Neural cell (in vitro differentiated cells): ENCODE data around the gene QARS1. TPM values are rescaled to one million over a fixed set of nuclear protein-coding genes. Genes with fewer than 3 reads are reported as not detected.

Source experiments
- H2AFZ ChIP-seq: fragments of 200-600, 300-800 bp; sonication (generic), shearing (Covaris generic); 2 replicates; pipeline ENCODE4 v1.6.0; 2014; ENCODE audit warnings: low read depth, mild to moderate bottlenecking, antibody characterized with exemption, low read length, moderate library complexity
- H3F3A ChIP-seq: fragments of 200-600 bp; shearing (Covaris generic); 2 replicates; pipeline ENCODE4 v1.6.1; 2016; ENCODE audit warnings: mild to moderate bottlenecking, moderate library complexity, mixed read lengths, antibody characterized with exemption, low read length; ENCODE audit not compliant: insufficient read depth, poor library complexity, severe bottlenecking
- H3K27ac ChIP-seq: fragments of 200-600, 300-800 bp; sonication (generic), shearing (Covaris generic); 2 replicates; pipeline ENCODE4 v1.5.1; 2014; ENCODE audit warnings: mild to moderate bottlenecking, low read length, moderate library complexity
- H3K27me3 ChIP-seq: fragments of 300-800, 200-600 bp; sonication (generic), shearing (Covaris generic); 2 replicates; pipeline ENCODE4 v1.6.0; 2014; ENCODE audit warnings: mild to moderate bottlenecking, low read depth, low read length, moderate library complexity; ENCODE audit not compliant: insufficient read depth
- H3K36me3 ChIP-seq: fragments of 300-800, 200-600 bp; sonication (generic), shearing (Covaris generic); 2 replicates; pipeline ENCODE4 v1.5.1; 2014; ENCODE audit warnings: mild to moderate bottlenecking, antibody characterized with exemption, low read length, moderate library complexity; ENCODE audit not compliant: insufficient read depth
- H3K4me2 ChIP-seq: fragments of 300-800, 200-600 bp; sonication (generic), shearing (Covaris generic); 2 replicates; pipeline ENCODE4 v1.6.0; 2014; ENCODE audit warnings: mild to moderate bottlenecking, low read length
- H3K4me3 ChIP-seq: fragments of 300-800, 200-600 bp; sonication (generic), shearing (Covaris generic); 2 replicates; pipeline ENCODE4 v1.5.1; 2014; ENCODE audit warnings: mild to moderate bottlenecking, low read length, moderate library complexity
- H3K79me2 ChIP-seq: fragments of 200-600 bp; shearing (Covaris generic); replicated peaks from 2 replicates; pipeline ENCODE4 v1.6.0; 2014; ENCODE audit warnings: mild to moderate bottlenecking, low read length, moderate library complexity; ENCODE audit not compliant: insufficient read depth
- H3K9ac ChIP-seq: fragments of 300-800, 200-600 bp; sonication (generic), shearing (Covaris generic); 2 replicates; pipeline ENCODE4 v1.6.1; 2016; ENCODE audit warnings: mild to moderate bottlenecking, low read length, mixed read lengths
- H3K9me2 ChIP-seq: fragments of 200-600 bp; shearing (Covaris generic); 2 replicates; pipeline ENCODE4 v1.6.1; 2016; ENCODE audit warnings: mild to moderate bottlenecking, low read length, mixed read lengths; ENCODE audit not compliant: insufficient read depth
- H3K9me3 ChIP-seq: fragments of 200-600, 300-800 bp; sonication (generic), shearing (Covaris generic); 2 replicates; pipeline ENCODE4 v1.6.1; 2016; ENCODE audit warnings: mild to moderate bottlenecking, mixed run types, low read length, moderate library complexity, mixed read lengths
- H4K20me1 ChIP-seq: fragments of 200-600 bp; shearing (Covaris generic); 2 replicates; pipeline ENCODE4 v1.6.1; 2016; ENCODE audit warnings: mild to moderate bottlenecking, mixed run types; ENCODE audit not compliant: insufficient read depth
- EP300 ChIP-seq: fragments of 450-650 bp; conservative IDR thresholded peaks from 2 replicates; pipeline ENCODE4 v1.6.1; 2014; ENCODE audit warnings: antibody characterized with exemption, mild to moderate bottlenecking, moderate library complexity; ENCODE audit not compliant: poor library complexity, severe bottlenecking
- EZH2 ChIP-seq: fragments of 200-600, 300-800 bp; shearing (Covaris generic), sonication (generic); IDR thresholded peaks from 2 replicates; pipeline ENCODE4 v1.6.1; 2014; ENCODE audit warnings: antibody characterized with exemption, low read length, borderline replicate concordance, mild to moderate bottlenecking; ENCODE audit not compliant: insufficient read depth, poor library complexity, severe bottlenecking
- MXI1 ChIP-seq: fragments of 450-650 bp; conservative IDR thresholded peaks from 2 replicates; pipeline ENCODE4 v1.6.1; 2014; ENCODE audit warnings: antibody characterized with exemption, mild to moderate bottlenecking; ENCODE audit not compliant: poor library complexity, severe bottlenecking
- POLR2AphosphoS5 ChIP-seq: IDR thresholded peaks from 2 replicates; pipeline ENCODE4 v1.6.1; 2012
- RAD21 ChIP-seq: fragments of 450-650 bp; conservative IDR thresholded peaks from 2 replicates; pipeline ENCODE4 v1.6.1; 2014; ENCODE audit warnings: antibody characterized with exemption, mild to moderate bottlenecking, moderate library complexity
- SMC3 ChIP-seq: fragments of 450-650 bp; conservative IDR thresholded peaks from 2 replicates; pipeline ENCODE4 v1.6.1; 2014; ENCODE audit warnings: antibody characterized with exemption, mild to moderate bottlenecking, moderate library complexity; ENCODE audit not compliant: poor library complexity
- TAF1 ChIP-seq: IDR thresholded peaks from 2 replicates; pipeline ENCODE4 v1.6.1; 2012; ENCODE audit warnings: low read depth
- polyA plus RNA-seq: library from polyadenylated mRNA; depleted of rRNA; stranded (reverse); fragments of >200 nt; gene quantifications from 2 replicates; pipeline ENCODE4 v1.2.3, GENCODE V29; 2014
- TF ChIP-seq, protein P1 (sequence below): fragments of 450-650 bp; IDR thresholded peaks from 2 replicates; pipeline ENCODE4 v1.5.1; 2014; ENCODE audit warnings: antibody characterized with exemption, mild to moderate bottlenecking, moderate library complexity; ENCODE audit not compliant: poor library complexity, severe bottlenecking
- TF ChIP-seq, protein P2 (sequence below): IDR thresholded peaks from 2 replicates; pipeline ENCODE4 v1.6.1; 2012; ENCODE audit warnings: borderline replicate concordance

The QARS1 gene
- polyA plus RNA-seq, 1 donor from 2014 or later: 174 TPM

DNA sequence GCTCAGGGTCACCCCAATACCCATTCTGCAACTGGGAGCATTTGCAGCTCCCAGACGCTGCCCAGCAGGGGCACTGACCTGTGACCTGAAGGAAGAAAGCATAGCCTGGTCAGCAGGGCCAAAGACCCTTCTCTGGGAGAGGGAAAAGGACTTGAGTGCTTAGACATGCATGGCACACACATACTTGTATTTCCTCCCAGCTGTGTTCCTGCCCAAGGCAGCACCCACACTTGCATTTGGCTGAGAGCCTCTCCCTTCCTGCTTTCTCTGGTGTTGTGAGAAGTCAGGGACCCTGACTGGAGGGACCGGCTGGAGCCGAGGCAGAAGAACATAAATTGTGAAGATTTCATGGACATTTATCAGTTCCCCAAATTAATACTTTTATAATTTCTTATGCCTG, 35.5 kb upstream of the QARS1 start:
- H3K4me3 ChIP-seq: no peak overlapping the region
- H3K36me3 ChIP-seq: no peaks in the 10 kb centered on the region
- H3K9me2 ChIP-seq: no peaks in the 10 kb centered on the region
- H3K27ac ChIP-seq: no peak overlapping the region
- no peaks in the 10 kb centered on the region for H3F3A ChIP-seq
- H3K4me2 ChIP-seq: no peak overlapping the region
- no peaks in the 10 kb centered on the region for H3K27me3 ChIP-seq
- TF ChIP-seq POLR2AphosphoS5: no peak
- TF ChIP-seq EZH2: no peak
- no peak for TF ChIP-seq RAD21
- TF ChIP-seq, protein P1, sequence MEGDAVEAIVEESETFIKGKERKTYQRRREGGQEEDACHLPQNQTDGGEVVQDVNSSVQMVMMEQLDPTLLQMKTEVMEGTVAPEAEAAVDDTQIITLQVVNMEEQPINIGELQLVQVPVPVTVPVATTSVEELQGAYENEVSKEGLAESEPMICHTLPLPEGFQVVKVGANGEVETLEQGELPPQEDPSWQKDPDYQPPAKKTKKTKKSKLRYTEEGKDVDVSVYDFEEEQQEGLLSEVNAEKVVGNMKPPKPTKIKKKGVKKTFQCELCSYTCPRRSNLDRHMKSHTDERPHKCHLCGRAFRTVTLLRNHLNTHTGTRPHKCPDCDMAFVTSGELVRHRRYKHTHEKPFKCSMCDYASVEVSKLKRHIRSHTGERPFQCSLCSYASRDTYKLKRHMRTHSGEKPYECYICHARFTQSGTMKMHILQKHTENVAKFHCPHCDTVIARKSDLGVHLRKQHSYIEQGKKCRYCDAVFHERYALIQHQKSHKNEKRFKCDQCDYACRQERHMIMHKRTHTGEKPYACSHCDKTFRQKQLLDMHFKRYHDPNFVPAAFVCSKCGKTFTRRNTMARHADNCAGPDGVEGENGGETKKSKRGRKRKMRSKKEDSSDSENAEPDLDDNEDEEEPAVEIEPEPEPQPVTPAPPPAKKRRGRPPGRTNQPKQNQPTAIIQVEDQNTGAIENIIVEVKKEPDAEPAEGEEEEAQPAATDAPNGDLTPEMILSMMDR: no peak
- no peak for TF ChIP-seq TAF1
- TF ChIP-seq, protein P2, sequence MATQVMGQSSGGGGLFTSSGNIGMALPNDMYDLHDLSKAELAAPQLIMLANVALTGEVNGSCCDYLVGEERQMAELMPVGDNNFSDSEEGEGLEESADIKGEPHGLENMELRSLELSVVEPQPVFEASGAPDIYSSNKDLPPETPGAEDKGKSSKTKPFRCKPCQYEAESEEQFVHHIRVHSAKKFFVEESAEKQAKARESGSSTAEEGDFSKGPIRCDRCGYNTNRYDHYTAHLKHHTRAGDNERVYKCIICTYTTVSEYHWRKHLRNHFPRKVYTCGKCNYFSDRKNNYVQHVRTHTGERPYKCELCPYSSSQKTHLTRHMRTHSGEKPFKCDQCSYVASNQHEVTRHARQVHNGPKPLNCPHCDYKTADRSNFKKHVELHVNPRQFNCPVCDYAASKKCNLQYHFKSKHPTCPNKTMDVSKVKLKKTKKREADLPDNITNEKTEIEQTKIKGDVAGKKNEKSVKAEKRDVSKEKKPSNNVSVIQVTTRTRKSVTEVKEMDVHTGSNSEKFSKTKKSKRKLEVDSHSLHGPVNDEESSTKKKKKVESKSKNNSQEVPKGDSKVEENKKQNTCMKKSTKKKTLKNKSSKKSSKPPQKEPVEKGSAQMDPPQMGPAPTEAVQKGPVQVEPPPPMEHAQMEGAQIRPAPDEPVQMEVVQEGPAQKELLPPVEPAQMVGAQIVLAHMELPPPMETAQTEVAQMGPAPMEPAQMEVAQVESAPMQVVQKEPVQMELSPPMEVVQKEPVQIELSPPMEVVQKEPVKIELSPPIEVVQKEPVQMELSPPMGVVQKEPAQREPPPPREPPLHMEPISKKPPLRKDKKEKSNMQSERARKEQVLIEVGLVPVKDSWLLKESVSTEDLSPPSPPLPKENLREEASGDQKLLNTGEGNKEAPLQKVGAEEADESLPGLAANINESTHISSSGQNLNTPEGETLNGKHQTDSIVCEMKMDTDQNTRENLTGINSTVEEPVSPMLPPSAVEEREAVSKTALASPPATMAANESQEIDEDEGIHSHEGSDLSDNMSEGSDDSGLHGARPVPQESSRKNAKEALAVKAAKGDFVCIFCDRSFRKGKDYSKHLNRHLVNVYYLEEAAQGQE: no peak
- no peak for TF ChIP-seq MXI1
- no peak for TF ChIP-seq EP300
- no peak for TF ChIP-seq SMC3
- no peak overlapping the region for H3K9ac ChIP-seq
- no peaks in the 10 kb centered on the region for H4K20me1 ChIP-seq
- no peak overlapping the region for H2AFZ ChIP-seq
- no peaks in the 10 kb centered on the region for H3K9me3 ChIP-seq
- H3K79me2 ChIP-seq: no peaks in the 10 kb centered on the region

DNA sequence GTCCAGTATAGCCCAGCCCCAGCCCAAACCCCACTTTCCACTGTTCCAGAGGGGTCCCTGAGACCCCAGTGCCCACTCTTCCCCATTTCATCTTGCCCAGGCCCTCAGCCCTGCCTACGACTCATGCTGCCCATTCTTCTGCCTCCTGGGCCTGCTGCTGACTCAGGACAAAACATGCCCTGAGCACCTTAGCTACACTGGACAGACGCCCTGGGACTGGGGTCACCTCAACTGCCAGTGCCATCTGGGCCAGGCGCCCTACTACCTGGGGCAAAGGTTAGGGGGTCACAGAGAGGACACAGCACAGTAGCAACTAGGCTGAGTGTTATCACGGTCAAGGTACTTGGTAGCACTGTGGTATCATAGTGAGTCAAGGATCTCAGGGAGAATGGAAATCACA, 30.9 kb upstream of the QARS1 start:
- H3K79me2 ChIP-seq: no peaks in the 10 kb centered on the region
- H2AFZ ChIP-seq: no peak overlapping the region
- H3K9me2 ChIP-seq: no peaks in the 10 kb centered on the region
- H3K27me3 ChIP-seq: no peaks in the 10 kb centered on the region
- no peak overlapping the region for H3K27ac ChIP-seq
- no peaks in the 10 kb centered on the region for H3K9me3 ChIP-seq
- no peaks in the 10 kb centered on the region for H4K20me1 ChIP-seq
- H3K4me2 ChIP-seq: no peak overlapping the region
- no peak overlapping the region for H3K9ac ChIP-seq
- no peak overlapping the region for H3K4me3 ChIP-seq
- no peaks in the 10 kb centered on the region for H3K36me3 ChIP-seq
- no peaks in the 10 kb centered on the region for H3F3A ChIP-seq
- no peak for TF ChIP-seq SMC3
- TF ChIP-seq TAF1: no peak
- TF ChIP-seq MXI1: no peak
- no peak for TF ChIP-seq EZH2
- TF ChIP-seq, protein P2: no peak
- TF ChIP-seq EP300: no peak
- TF ChIP-seq RAD21: no peak
- TF ChIP-seq, protein P1: no peak
- TF ChIP-seq POLR2AphosphoS5: no peak
